ENCODE measurements around the gene OR5C1.
A peak's percentile ranks its signal among the peaks of the same experiment; 100 is the strongest.

The OR5C1 gene

DNA sequence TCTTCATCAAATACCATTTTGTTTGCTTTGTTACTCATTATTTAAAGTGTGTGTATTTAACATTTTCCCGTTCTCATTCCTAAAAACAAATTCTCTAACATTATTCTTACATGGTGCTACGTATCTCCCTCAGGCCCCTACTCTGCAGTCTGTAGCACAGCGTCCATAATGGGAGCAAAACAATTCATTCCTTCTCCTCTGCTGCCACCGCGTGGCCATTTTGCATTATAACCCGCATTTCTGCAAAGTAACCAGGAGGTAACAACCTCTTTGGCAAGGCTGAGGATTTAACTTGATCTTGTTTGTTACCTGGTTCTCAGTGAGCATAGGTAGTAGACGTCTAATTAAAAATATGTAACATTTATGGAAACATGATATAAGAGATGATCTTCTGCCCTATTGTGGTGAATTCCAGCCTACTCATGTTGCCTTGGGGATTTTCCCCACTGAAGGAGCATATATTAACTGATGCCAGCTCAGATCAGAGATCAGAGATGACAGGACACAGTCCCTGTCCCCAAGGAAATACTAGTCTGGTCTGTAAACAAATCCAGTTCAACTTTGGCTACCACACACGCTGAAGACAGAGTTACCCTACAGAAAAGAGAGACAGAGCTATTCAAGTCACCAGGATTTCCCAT lies 21.7 kb downstream of the OR5C1 start:
- Histone ChIP-seq H3K27me3 (ENCODE audit: control insufficient read depth, low read length) (no peaks in the 10 kb centered on the region), H3K9me3 (ENCODE audit: control insufficient read depth, insufficient read depth, low read length) (no peaks in the 10 kb centered on the region), H3K36me3 (ENCODE audit: control insufficient read depth, low read length) (no peaks in the 10 kb centered on the region), H3K27ac (ENCODE audit: low read depth, low read length) (no peak overlapping the region), H3K4me2 (ENCODE audit: low read length) (no peak overlapping the region), H3F3A (ENCODE audit: control insufficient read depth, insufficient read depth) (peaks cover 1% of the 10 kb centered on the region; the same call in 1 of the 2 replicates), H4K20me1 (ENCODE audit: control insufficient read depth, insufficient read depth, low read depth, low read length) (no peaks in the 10 kb centered on the region), H3K79me2 (ENCODE audit: control insufficient read depth, low read length) (no peaks in the 10 kb centered on the region), H3K4me3 (ENCODE audit: low read length) (no peak overlapping the region), H3K9me2 (replicated peaks; ENCODE audit: control insufficient read depth, low read length) (no peaks in the 10 kb centered on the region), H3K4me1 (ENCODE audit: control insufficient read depth, low read length) (no peaks in the 10 kb centered on the region)
- TF ChIP-seq, protein P1, sequence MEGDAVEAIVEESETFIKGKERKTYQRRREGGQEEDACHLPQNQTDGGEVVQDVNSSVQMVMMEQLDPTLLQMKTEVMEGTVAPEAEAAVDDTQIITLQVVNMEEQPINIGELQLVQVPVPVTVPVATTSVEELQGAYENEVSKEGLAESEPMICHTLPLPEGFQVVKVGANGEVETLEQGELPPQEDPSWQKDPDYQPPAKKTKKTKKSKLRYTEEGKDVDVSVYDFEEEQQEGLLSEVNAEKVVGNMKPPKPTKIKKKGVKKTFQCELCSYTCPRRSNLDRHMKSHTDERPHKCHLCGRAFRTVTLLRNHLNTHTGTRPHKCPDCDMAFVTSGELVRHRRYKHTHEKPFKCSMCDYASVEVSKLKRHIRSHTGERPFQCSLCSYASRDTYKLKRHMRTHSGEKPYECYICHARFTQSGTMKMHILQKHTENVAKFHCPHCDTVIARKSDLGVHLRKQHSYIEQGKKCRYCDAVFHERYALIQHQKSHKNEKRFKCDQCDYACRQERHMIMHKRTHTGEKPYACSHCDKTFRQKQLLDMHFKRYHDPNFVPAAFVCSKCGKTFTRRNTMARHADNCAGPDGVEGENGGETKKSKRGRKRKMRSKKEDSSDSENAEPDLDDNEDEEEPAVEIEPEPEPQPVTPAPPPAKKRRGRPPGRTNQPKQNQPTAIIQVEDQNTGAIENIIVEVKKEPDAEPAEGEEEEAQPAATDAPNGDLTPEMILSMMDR (IDR thresholded peaks at IDR 0.05; ENCODE audit: low read depth, low read length, poor library complexity, severe bottlenecking) = peak; percentile 82
- no peak for TF ChIP-seq EZH2phosphoT487 (IDR thresholded peaks at IDR 0.05; ENCODE audit: borderline replicate concordance, low read length)

DNA sequence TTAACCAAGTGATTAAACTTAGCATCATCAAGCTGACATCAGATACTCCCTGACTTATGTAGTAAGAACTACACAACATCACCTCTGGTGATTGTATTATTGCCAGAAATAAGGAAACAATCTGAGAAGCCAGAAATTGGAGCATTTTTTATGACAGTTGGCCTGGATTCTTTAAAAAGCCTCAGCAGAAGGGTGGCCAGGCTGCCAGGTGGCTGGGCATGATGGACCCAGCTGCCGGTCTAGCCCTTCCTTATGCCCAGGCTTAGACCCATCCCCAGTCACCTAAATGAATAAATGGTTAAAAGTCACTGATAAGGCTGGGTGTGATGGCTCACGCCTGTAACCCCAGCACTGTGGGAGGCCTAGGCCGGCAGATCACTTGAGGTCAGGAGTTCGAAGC lies 24.0 kb downstream of the OR5C1 start:
- H3K9me2 ChIP-seq (replicated peaks; ENCODE audit: control insufficient read depth, low read length) = no peaks in the 10 kb centered on the region
- peaks cover 12% of the 10 kb centered on the region for H3K36me3 ChIP-seq (ENCODE audit: control insufficient read depth, low read length)
- no peaks in the 10 kb centered on the region for H3K9me3 ChIP-seq (ENCODE audit: control insufficient read depth, insufficient read depth, low read length)
- no peaks in the 10 kb centered on the region for H3K79me2 ChIP-seq (ENCODE audit: control insufficient read depth, low read length)
- peaks cover 4% of the 10 kb centered on the region; the same call in 1 of the 2 replicates for H3F3A ChIP-seq (ENCODE audit: control insufficient read depth, insufficient read depth)
- no peaks in the 10 kb centered on the region for H3K4me1 ChIP-seq (ENCODE audit: control insufficient read depth, low read length)
- no peak overlapping the region for H3K4me3 ChIP-seq (ENCODE audit: low read length)
- TF ChIP-seq, protein P1 (IDR thresholded peaks at IDR 0.05; ENCODE audit: low read depth, low read length, poor library complexity, severe bottlenecking) = no peak
- TF ChIP-seq EZH2phosphoT487 (IDR thresholded peaks at IDR 0.05; ENCODE audit: borderline replicate concordance, low read length) = no peak
- H3K27me3 ChIP-seq (ENCODE audit: control insufficient read depth, low read length) = no peaks in the 10 kb centered on the region
- H4K20me1 ChIP-seq (ENCODE audit: control insufficient read depth, insufficient read depth, low read depth, low read length) = no peaks in the 10 kb centered on the region
- no peak overlapping the region for H3K4me2 ChIP-seq (ENCODE audit: low read length)
- H3K27ac ChIP-seq (ENCODE audit: low read depth, low read length) = no peak overlapping the region

DNA sequence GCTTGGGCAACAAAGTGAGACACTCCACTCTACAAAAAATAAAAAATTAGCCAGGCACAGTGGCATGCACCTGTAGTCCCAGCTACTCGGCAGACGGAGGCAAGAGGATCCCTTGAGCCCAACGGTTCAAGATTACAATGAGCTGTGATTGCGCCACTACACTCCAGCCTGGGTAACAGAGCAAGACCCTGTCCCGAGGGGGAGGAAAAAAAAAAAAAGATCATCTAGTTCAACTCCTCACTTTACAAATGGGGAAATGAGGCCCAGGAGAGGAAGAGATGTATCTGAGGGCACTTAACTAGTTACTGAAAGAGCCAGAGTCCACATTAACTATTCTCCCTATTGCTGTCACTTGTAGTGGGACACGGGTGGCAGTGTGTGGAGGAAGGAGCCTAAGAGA lies 25.8 kb downstream of the OR5C1 start:
- H4K20me1 ChIP-seq (ENCODE audit: control insufficient read depth, insufficient read depth, low read depth, low read length) = no peaks in the 10 kb centered on the region
- peaks cover 2% of the 10 kb centered on the region; the same call in 1 of the 2 replicates for H3K79me2 ChIP-seq (ENCODE audit: control insufficient read depth, low read length)
- no peaks in the 10 kb centered on the region for H3K27me3 ChIP-seq (ENCODE audit: control insufficient read depth, low read length)
- H3K4me3 ChIP-seq (ENCODE audit: low read length) = no peak overlapping the region
- H3F3A ChIP-seq (ENCODE audit: control insufficient read depth, insufficient read depth) = peaks cover 4% of the 10 kb centered on the region; the same call in 1 of the 2 replicates
- TF ChIP-seq EZH2phosphoT487 (IDR thresholded peaks at IDR 0.05; ENCODE audit: borderline replicate concordance, low read length) = no peak
- no peak overlapping the region for H3K27ac ChIP-seq (ENCODE audit: low read depth, low read length)
- H3K9me2 ChIP-seq (replicated peaks; ENCODE audit: control insufficient read depth, low read length) = no peaks in the 10 kb centered on the region
- H3K9me3 ChIP-seq (ENCODE audit: control insufficient read depth, insufficient read depth, low read length) = no peaks in the 10 kb centered on the region
- H3K4me1 ChIP-seq (ENCODE audit: control insufficient read depth, low read length) = no peaks in the 10 kb centered on the region
- H3K36me3 ChIP-seq (ENCODE audit: control insufficient read depth, low read length) = peaks cover 20% of the 10 kb centered on the region
- no peak overlapping the region for H3K4me2 ChIP-seq (ENCODE audit: low read length)

DNA sequence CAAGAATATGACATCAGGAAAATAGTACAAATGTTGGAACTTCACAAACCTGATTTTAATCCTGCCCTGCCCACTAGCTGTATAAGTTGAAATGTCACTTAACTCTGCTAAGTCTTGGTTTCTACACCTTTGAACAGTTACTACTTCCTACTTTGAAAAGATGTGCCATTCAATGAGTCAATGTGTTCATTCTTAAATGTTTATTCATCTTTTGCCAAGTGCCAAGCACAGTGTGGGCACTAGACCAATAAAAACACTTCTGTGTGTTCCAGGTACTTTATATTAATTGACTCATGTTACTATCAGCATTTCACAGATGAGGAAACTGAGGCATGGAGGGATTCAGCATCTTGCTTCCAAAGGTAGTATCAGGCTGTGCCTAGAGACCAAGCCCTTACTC lies 26.8 kb downstream of the OR5C1 start:
- peaks cover 29% of the 10 kb centered on the region for H3K36me3 ChIP-seq (ENCODE audit: control insufficient read depth, low read length)
- no peak overlapping the region for H3K4me3 ChIP-seq (ENCODE audit: low read length)
- no peak for TF ChIP-seq EZH2phosphoT487 (IDR thresholded peaks at IDR 0.05; ENCODE audit: borderline replicate concordance, low read length)
- TF ChIP-seq, protein P1 (IDR thresholded peaks at IDR 0.05; ENCODE audit: low read depth, low read length, poor library complexity, severe bottlenecking) = no peak
- no peaks in the 10 kb centered on the region for H3K4me1 ChIP-seq (ENCODE audit: control insufficient read depth, low read length)
- H3K79me2 ChIP-seq (ENCODE audit: control insufficient read depth, low read length) = peaks cover 2% of the 10 kb centered on the region; the same call in 1 of the 2 replicates
- H3F3A ChIP-seq (ENCODE audit: control insufficient read depth, insufficient read depth) = peaks cover 4% of the 10 kb centered on the region; the same call in 1 of the 2 replicates
- no peak overlapping the region for H3K27ac ChIP-seq (ENCODE audit: low read depth, low read length)
- H3K9me2 ChIP-seq (replicated peaks; ENCODE audit: control insufficient read depth, low read length) = no peaks in the 10 kb centered on the region
- no peaks in the 10 kb centered on the region for H3K9me3 ChIP-seq (ENCODE audit: control insufficient read depth, insufficient read depth, low read length)
- H3K27me3 ChIP-seq (ENCODE audit: control insufficient read depth, low read length) = no peaks in the 10 kb centered on the region
- no peaks in the 10 kb centered on the region for H4K20me1 ChIP-seq (ENCODE audit: control insufficient read depth, insufficient read depth, low read depth, low read length)
- H3K4me2 ChIP-seq (ENCODE audit: low read length) = no peak overlapping the region

All from DOHH2 (cell line).